ENCODE results near the gene TNFSF18.

TNFSF18 gene

GRCh38 chr1:173024543-173024942 lies 26.2 kb downstream of the TNFSF18 start:
- Histone ChIP-seq H3K27ac (ENCODE audit: low read length) (no peak overlapping the region), H2AFZ (ENCODE audit: low read depth, low read length) (no peak overlapping the region), H3K9me3 (ENCODE audit: insufficient read depth, low read length) (peaks cover 7% of the 10 kb centered on the region; the same call in 1 of the 2 replicates), H3K79me2 (ENCODE audit: low read length) (no peaks in the 10 kb centered on the region), H3K27me3 (ENCODE audit: low read depth, low read length) (no peaks in the 10 kb centered on the region), H3K9ac (ENCODE audit: low read length) (no peak overlapping the region), H4K20me1 (ENCODE audit: insufficient read depth, low read length) (no peaks in the 10 kb centered on the region), H3K36me3 (replicated peaks; ENCODE audit: low read depth, low read length) (peaks cover 8% of the 10 kb centered on the region), H3K4me3 (ENCODE audit: low read length) (no peak overlapping the region), H3K4me2 (ENCODE audit: low read length) (no peak overlapping the region), H3K4me1 (ENCODE audit: low read length) (peaks cover 20% of the 10 kb centered on the region)
- no peak for TF ChIP-seq EZH2phosphoT487 (IDR thresholded peaks at IDR 0.05; ENCODE audit: low read depth)
- TF ChIP-seq, protein P1, sequence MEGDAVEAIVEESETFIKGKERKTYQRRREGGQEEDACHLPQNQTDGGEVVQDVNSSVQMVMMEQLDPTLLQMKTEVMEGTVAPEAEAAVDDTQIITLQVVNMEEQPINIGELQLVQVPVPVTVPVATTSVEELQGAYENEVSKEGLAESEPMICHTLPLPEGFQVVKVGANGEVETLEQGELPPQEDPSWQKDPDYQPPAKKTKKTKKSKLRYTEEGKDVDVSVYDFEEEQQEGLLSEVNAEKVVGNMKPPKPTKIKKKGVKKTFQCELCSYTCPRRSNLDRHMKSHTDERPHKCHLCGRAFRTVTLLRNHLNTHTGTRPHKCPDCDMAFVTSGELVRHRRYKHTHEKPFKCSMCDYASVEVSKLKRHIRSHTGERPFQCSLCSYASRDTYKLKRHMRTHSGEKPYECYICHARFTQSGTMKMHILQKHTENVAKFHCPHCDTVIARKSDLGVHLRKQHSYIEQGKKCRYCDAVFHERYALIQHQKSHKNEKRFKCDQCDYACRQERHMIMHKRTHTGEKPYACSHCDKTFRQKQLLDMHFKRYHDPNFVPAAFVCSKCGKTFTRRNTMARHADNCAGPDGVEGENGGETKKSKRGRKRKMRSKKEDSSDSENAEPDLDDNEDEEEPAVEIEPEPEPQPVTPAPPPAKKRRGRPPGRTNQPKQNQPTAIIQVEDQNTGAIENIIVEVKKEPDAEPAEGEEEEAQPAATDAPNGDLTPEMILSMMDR (IDR thresholded peaks at IDR 0.05; ENCODE audit: low read depth, low read length), result no peak

- no peak overlapping the region for H3K4me2 ChIP-seq (ENCODE audit: low read length)
- no peaks in the 10 kb centered on the region for H3K79me2 ChIP-seq (ENCODE audit: low read length)
- no peak for TF ChIP-seq EZH2phosphoT487 (IDR thresholded peaks at IDR 0.05; ENCODE audit: low read depth)
- TF ChIP-seq, protein P1 (IDR thresholded peaks at IDR 0.05; ENCODE audit: low read depth, low read length), result no peak
- H4K20me1 ChIP-seq (ENCODE audit: insufficient read depth, low read length), result no peaks in the 10 kb centered on the region
- peaks cover 13% of the 10 kb centered on the region for H3K36me3 ChIP-seq (replicated peaks; ENCODE audit: low read depth, low read length)
- H3K4me3 ChIP-seq (ENCODE audit: low read length), result no peak overlapping the region
- H2AFZ ChIP-seq (ENCODE audit: low read depth, low read length), result no peak overlapping the region
- H3K27ac ChIP-seq (ENCODE audit: low read length), result no peak overlapping the region
- peaks cover 32% of the 10 kb centered on the region for H3K4me1 ChIP-seq (ENCODE audit: low read length)
- H3K9me3 ChIP-seq (ENCODE audit: insufficient read depth, low read length), result peaks cover 12% of the 10 kb centered on the region; the same call in 1 of the 2 replicates
- no peaks in the 10 kb centered on the region for H3K27me3 ChIP-seq (ENCODE audit: low read depth, low read length)
- no peak overlapping the region for H3K9ac ChIP-seq (ENCODE audit: low read length)
Observed at GRCh38 chr1:173023343-173023742, 27.4 kb downstream of the TNFSF18 start.

GRCh38 chr1:173020138-173020750 lies 30.5 kb downstream of the TNFSF18 start:
- Histone ChIP-seq H3K79me2 (ENCODE audit: low read length) (no peaks in the 10 kb centered on the region), H3K27ac (ENCODE audit: low read length) (peak overlapping the region; percentile 95), H3K9me3 (ENCODE audit: insufficient read depth, low read length) (peaks cover 12% of the 10 kb centered on the region; the same call in 1 of the 2 replicates), H2AFZ (ENCODE audit: low read depth, low read length) (peak overlapping the region; percentile 77), H4K20me1 (ENCODE audit: insufficient read depth, low read length) (no peaks in the 10 kb centered on the region), H3K4me3 (ENCODE audit: low read length) (peak overlapping the region; percentile 52), H3K36me3 (replicated peaks; ENCODE audit: low read depth, low read length) (peaks cover 13% of the 10 kb centered on the region), H3K4me2 (ENCODE audit: low read length) (peak overlapping the region; percentile 68), H3K9ac (ENCODE audit: low read length) (peak overlapping the region; percentile 61), H3K4me1 (ENCODE audit: low read length) (peaks cover 58% of the 10 kb centered on the region), H3K27me3 (ENCODE audit: low read depth, low read length) (no peaks in the 10 kb centered on the region)
- TF ChIP-seq, protein P1 (IDR thresholded peaks at IDR 0.05; ENCODE audit: low read depth, low read length), result no peak
- no peak for TF ChIP-seq EZH2phosphoT487 (IDR thresholded peaks at IDR 0.05; ENCODE audit: low read depth)

DNA sequence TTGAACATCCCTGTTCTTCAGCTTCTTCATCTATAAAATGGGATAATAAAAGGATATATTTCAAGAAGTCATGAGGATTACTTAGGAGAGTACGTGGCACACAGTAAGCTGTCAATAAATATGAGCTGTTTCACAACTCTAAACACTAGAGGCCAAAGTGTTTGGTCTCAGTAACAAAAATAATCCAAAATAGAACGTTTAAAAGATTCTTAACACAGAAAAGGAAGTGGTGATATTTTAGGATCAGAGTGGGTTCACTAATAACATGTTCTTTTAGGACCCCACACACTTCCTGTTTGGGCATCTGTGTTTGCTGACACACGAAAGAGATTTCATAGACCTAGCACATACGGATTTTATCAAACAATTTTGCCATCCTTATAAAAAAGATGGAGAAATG lies 32.9 kb downstream of the TNFSF18 start:
- Histone ChIP-seq H3K79me2 (ENCODE audit: low read length) (no peaks in the 10 kb centered on the region), H3K9ac (ENCODE audit: low read length) (no peak overlapping the region), H2AFZ (ENCODE audit: low read depth, low read length) (peak overlapping the region; percentile 35), H3K27ac (ENCODE audit: low read length) (peak overlapping the region; percentile 3; the same call in 1 of the 2 replicates), H3K9me3 (ENCODE audit: insufficient read depth, low read length) (peaks cover 12% of the 10 kb centered on the region; the same call in 1 of the 2 replicates), H3K36me3 (replicated peaks; ENCODE audit: low read depth, low read length) (peaks cover 13% of the 10 kb centered on the region), H3K4me1 (ENCODE audit: low read length) (peaks cover 62% of the 10 kb centered on the region), H3K4me2 (ENCODE audit: low read length) (peak overlapping the region; percentile 7), H4K20me1 (ENCODE audit: insufficient read depth, low read length) (no peaks in the 10 kb centered on the region), H3K27me3 (ENCODE audit: low read depth, low read length) (no peaks in the 10 kb centered on the region), H3K4me3 (ENCODE audit: low read length) (no peak overlapping the region)
- no peak for TF ChIP-seq EZH2phosphoT487 (IDR thresholded peaks at IDR 0.05; ENCODE audit: low read depth)
- TF ChIP-seq, protein P1 (IDR thresholded peaks at IDR 0.05; ENCODE audit: low read depth, low read length), result no peak
